GM23248 (cell line): ENCODE data around the gene NPAS1. TPM values are rescaled to one million over a fixed set of nuclear protein-coding genes. Genes with fewer than 3 reads are reported as not detected.
A peak's percentile ranks its signal among the peaks of the same experiment; 100 is the strongest.

Source experiments
- DNase-seq: peaks from one replicate; pipeline ENCODE4 v3.0.0-alpha.2; 2015
- H2AFZ ChIP-seq: fragments of 200-600 bp; sonication (generic); 2 replicates; pipeline ENCODE4 v1.6.1; 2016; ENCODE audit warnings: antibody characterized with exemption
- H3F3A ChIP-seq: fragments of 200-600 bp; sonication (generic); 2 replicates; pipeline ENCODE4 v1.6.1; 2016; ENCODE audit warnings: mild to moderate bottlenecking, antibody characterized with exemption, mixed run types; ENCODE audit not compliant: insufficient read depth
- H3K27ac ChIP-seq: fragments of 200-600 bp; sonication (generic); 2 replicates; pipeline ENCODE4 v1.5.1; 2016; ENCODE audit warnings: mild to moderate bottlenecking
- H3K27me3 ChIP-seq: fragments of 200-600 bp; sonication (generic); replicated peaks from 2 replicates; pipeline ENCODE4 v1.6.1; 2016; ENCODE audit warnings: mild to moderate bottlenecking; ENCODE audit not compliant: insufficient read depth
- H3K36me3 ChIP-seq: fragments of 200-600 bp; sonication (generic); 2 replicates; pipeline ENCODE4 v1.6.1; 2016; ENCODE audit warnings: low read depth, mild to moderate bottlenecking
- H3K4me1 ChIP-seq: fragments of 200-600 bp; sonication (generic); 2 replicates; pipeline ENCODE4 v1.6.1; 2016; ENCODE audit warnings: mild to moderate bottlenecking; ENCODE audit not compliant: insufficient read depth
- H3K4me2 ChIP-seq: fragments of 200-600 bp; sonication (generic); one replicate; pipeline ENCODE4 v1.6.1; 2016; ENCODE audit warnings: mild to moderate bottlenecking; ENCODE audit not compliant: unreplicated experiment
- H3K4me3 ChIP-seq: fragments of 200-600 bp; sonication (generic); 2 replicates; pipeline ENCODE4 v1.5.1; 2016; ENCODE audit warnings: mild to moderate bottlenecking
- H3K79me2 ChIP-seq: fragments of 200-600 bp; sonication (generic); 2 replicates; pipeline ENCODE4 v1.6.1; 2016; ENCODE audit warnings: mild to moderate bottlenecking; ENCODE audit not compliant: insufficient read depth
- H3K9ac ChIP-seq: fragments of 200-600 bp; sonication (generic); 2 replicates; pipeline ENCODE4 v1.6.1; 2016; ENCODE audit warnings: mild to moderate bottlenecking
- H3K9me2 ChIP-seq: fragments of 200-600 bp; sonication (generic); 2 replicates; pipeline ENCODE4 v1.6.1; 2016; ENCODE audit warnings: mixed run types, mild to moderate bottlenecking, moderate library complexity; ENCODE audit not compliant: insufficient read depth
- H3K9me3 ChIP-seq: fragments of 200-600 bp; sonication (generic); one replicate; pipeline ENCODE4 v1.6.1; 2017; ENCODE audit warnings: low read depth
- H4K20me1 ChIP-seq: fragments of 200-600 bp; sonication (generic); 2 replicates; pipeline ENCODE4 v1.6.0; 2016; ENCODE audit not compliant: insufficient read depth
- EZH2 ChIP-seq: fragments of 200-600 bp; sonication (generic); IDR thresholded peaks from 2 replicates; pipeline ENCODE4 v1.6.1; 2018; ENCODE audit warnings: antibody characterized with exemption, mild to moderate bottlenecking; ENCODE audit not compliant: insufficient read depth, poor library complexity, severe bottlenecking
- EZH2phosphoT487 ChIP-seq: fragments of 200-600 bp; sonication (generic); IDR thresholded peaks from 2 replicates; pipeline ENCODE4 v1.6.1; 2018; ENCODE audit warnings: antibody characterized with exemption, moderate library complexity, mild to moderate bottlenecking, low read depth; ENCODE audit not compliant: insufficient read depth
- WGBS, 2 experiments: methylation state at CpG; one replicate each; pipeline ENCODE4 v1.1.6; 2015 to 2017; ENCODE audit warnings: low lambda C conversion rate in 2 of 2, low coverage in 1 of 2; ENCODE audit errors: missing lambda C conversion rate in 2 of 2; 5-methylcytosine and 5-hydroxymethylcytosine counted together
- in situ Hi-C: fragments of 300-500 bp; cut with MboI; formaldehyde crosslinking; loops from 2 replicates; pipeline ENCODE4 v1.15.0; 2020
- polyA plus RNA-seq: library from polyadenylated mRNA; unstranded; fragments of >200 nt; fragmentation: Nextera tagmentation; extraction: Ambion mirVana; gene quantifications from 2 replicates; pipeline ENCODE4 v1.2.1, GENCODE V29; 2016
- total RNA-seq: library from RNA; depleted of rRNA; stranded (reverse); fragments of >200 nt; shearing (Covaris generic); gene quantifications from 2 replicates; pipeline ENCODE4 v1.2.3, GENCODE V29; 2014

The NPAS1 gene
- total and polyA plus RNA-seq, 2 experiments from 2014 or later = 8.6 to 23.2 TPM

DNA sequence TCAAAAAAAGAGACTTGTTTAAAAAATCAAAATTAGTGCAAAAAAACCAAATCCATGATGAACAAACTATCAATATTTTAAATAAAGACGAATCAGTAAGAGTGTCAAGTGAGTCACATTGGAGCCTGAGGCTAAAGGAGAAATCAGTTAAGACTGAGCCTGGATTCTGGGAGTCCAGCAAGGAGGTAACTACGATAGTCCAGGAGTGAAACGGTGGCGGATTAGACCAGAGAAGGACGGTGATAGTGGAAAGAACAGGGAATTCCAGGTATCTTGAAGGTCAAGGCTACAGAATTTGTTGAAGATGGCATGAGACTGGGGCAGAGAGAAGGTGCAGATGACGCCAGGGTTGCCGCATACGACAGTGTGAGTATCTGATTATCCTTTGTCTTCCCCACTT is 7.0 kb upstream of the NPAS1 start:
- no peak overlapping the region for H3K27ac ChIP-seq
- no peaks in the 10 kb centered on the region for H3K79me2 ChIP-seq
- peak overlapping the region; percentile 28; the same call in 1 of the 2 replicates for H3K9ac ChIP-seq
- no peaks in the 10 kb centered on the region for H3K9me3 ChIP-seq
- H4K20me1 ChIP-seq = no peaks in the 10 kb centered on the region
- H3K4me1 ChIP-seq = no peaks in the 10 kb centered on the region
- H3K36me3 ChIP-seq = no peaks in the 10 kb centered on the region
- no peaks in the 10 kb centered on the region for H3K9me2 ChIP-seq
- in situ Hi-C loops = no loop called here
- 26 to 29% methylated on average over 8 of the region's 8 CpGs for WGBS, 2 experiments
- H3K4me2 ChIP-seq = no peak overlapping the region
- no peaks in the 10 kb centered on the region for H3F3A ChIP-seq
- no peak overlapping the region for H3K4me3 ChIP-seq
- TF ChIP-seq EZH2phosphoT487 = no peak
- no peak for TF ChIP-seq EZH2
- DNase-seq = peak; percentile 52
- H3K27me3 ChIP-seq = no peaks in the 10 kb centered on the region
- peak overlapping the region; percentile 75; the same call in 1 of the 2 replicates for H2AFZ ChIP-seq

DNA sequence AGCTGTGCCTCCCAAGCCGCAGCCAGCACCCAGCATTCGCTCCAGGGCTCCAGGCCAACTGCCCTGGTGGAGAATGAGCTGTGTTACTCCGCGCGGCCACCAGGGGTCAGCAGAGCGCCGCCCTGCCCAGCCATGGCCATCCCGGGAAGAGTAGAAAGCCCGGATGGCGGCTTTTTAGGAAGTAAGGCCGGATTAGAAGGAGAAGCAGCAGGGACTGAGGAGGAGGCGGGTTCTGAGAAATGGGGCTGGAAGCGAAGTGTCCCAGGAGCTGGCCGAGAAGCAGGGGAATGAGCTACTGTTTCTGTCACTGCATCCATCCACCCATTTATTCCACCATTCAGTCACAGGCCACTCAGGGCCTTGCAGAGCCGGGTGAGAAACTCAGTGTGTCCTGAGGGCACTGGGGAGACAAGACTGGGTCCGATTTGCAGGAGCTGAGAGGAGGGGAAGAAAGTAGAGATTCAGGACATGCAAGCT is 6.6 kb upstream of the NPAS1 start:
- H3K4me2 ChIP-seq = no peak overlapping the region
- H3K79me2 ChIP-seq = no peaks in the 10 kb centered on the region
- H3K27ac ChIP-seq = no peak overlapping the region
- no peaks in the 10 kb centered on the region for H3F3A ChIP-seq
- WGBS, 2 experiments = 12 to 13% methylated on average over 16 of the region's 16 CpGs
- peak; percentile 86 for DNase-seq
- peak overlapping the region; percentile 75 for H2AFZ ChIP-seq
- in situ Hi-C loops = no loop called here
- peak overlapping the region; percentile 28; the same call in 1 of the 2 replicates for H3K9ac ChIP-seq
- TF ChIP-seq EZH2 = no peak
- TF ChIP-seq EZH2phosphoT487 = no peak
- H3K27me3 ChIP-seq = no peaks in the 10 kb centered on the region
- H3K4me3 ChIP-seq = no peak overlapping the region
- H3K9me3 ChIP-seq = no peaks in the 10 kb centered on the region
- no peaks in the 10 kb centered on the region for H3K4me1 ChIP-seq
- H3K9me2 ChIP-seq = no peaks in the 10 kb centered on the region
- no peaks in the 10 kb centered on the region for H4K20me1 ChIP-seq
- no peaks in the 10 kb centered on the region for H3K36me3 ChIP-seq

DNA sequence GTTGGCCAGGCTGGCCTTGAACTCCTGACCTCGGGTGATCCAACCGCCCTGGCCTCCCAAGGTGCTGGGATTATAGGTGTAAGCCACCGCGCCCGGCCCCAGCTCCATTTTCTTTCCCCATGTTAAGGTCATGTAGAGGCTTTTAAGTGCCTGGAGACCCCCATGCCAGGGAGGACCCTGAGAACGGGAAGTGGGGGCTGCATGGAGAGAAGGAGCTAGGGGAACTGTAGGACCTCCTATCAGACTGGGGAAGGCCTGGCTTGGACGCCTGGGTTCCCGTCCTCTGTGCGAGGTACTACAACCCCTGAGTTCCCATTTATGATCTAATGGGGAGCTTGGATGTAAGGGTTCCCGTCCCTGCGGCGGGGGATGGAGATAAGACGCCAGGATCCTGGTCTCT is 714 bp upstream of the NPAS1 start:
- Histone ChIP-seq H3K79me2 (no peaks in the 10 kb centered on the region), H3K4me1 (no peaks in the 10 kb centered on the region), H3F3A (0 out of 2 replicates have a peak, but pooled peaks cover 6% of the 10 kb centered on the region), H3K4me3 (no peak overlapping the region), H3K9ac (no peak overlapping the region), H3K4me2 (no peak overlapping the region), H2AFZ (no peak overlapping the region), H3K9me2 (no peaks in the 10 kb centered on the region), H3K9me3 (no peaks in the 10 kb centered on the region), H3K27me3 (no peaks in the 10 kb centered on the region), H3K36me3 (no peaks in the 10 kb centered on the region), H4K20me1 (no peaks in the 10 kb centered on the region), H3K27ac (no peak overlapping the region)
- in situ Hi-C loops = no loop called here
- no peak for DNase-seq
- WGBS, 2 experiments = 56 to 60% methylated on average over 13 of the region's 13 CpGs
- no peak for TF ChIP-seq EZH2phosphoT487
- no peak for TF ChIP-seq EZH2

DNA sequence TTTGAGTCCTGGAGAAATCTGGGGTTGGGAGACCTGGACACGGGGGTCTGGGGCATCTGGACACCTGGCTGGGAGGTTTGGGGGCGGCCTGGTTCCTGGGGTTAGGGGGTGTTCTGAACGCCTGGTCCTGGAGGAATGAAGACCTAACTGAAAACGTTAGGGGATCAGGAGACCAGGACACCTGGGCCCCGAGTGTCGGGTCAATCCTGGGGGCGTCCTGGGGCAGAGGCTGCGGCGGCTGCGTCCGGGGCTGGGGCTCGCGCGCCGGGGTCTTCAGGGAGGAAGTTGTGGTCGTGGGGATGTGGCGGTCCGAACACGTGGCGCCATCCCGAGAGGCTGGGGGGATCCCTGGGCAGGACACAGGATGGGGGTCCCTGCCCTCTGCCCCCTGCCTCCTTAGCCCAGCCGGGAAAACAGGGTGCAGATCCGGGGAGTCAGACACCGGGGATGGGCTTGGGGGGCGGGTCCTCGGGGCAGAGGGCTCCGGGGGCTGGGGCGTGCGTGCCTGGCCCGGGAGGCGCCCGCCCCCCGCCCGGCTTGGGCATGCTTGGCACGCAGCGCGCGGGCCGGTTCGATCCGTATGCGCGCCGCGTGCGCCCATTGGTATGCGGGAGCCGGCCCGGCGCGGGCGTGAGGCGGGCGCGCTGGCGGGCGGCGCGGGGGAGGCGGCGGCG is 632 bp downstream of the NPAS1 start:
- H3K4me2 ChIP-seq = peak overlapping the region; percentile 94
- TF ChIP-seq EZH2 = no peak
- no peaks in the 10 kb centered on the region for H3K27me3 ChIP-seq

More for the DNA sequence above, 632 bp downstream of the NPAS1 start:
- no peaks in the 10 kb centered on the region for H3K36me3 ChIP-seq
- H3F3A ChIP-seq = 0 out of 2 replicates have a peak, but pooled peaks cover 6% of the 10 kb centered on the region
- H3K27ac ChIP-seq = no peak overlapping the region
- no peaks in the 10 kb centered on the region for H3K9me3 ChIP-seq
- no peaks in the 10 kb centered on the region for H3K79me2 ChIP-seq
- peak overlapping the region; percentile 65 for H2AFZ ChIP-seq
- H4K20me1 ChIP-seq = no peaks in the 10 kb centered on the region
- DNase-seq = peak; percentile 80
- H3K9ac ChIP-seq = peak overlapping the region; percentile 81
- peak overlapping the region; percentile 74 for H3K4me3 ChIP-seq
- H3K9me2 ChIP-seq = no peaks in the 10 kb centered on the region
- in situ Hi-C loops = no loop called here
- no peaks in the 10 kb centered on the region for H3K4me1 ChIP-seq
- 1% methylated on average over 19 to 40 of the region's 62 CpGs for WGBS, 2 experiments
